HepG2 (cell line): ENCODE measurements around the gene SOX12. TPM values are rescaled to one million over a fixed set of nuclear protein-coding genes. Genes with fewer than 3 reads are reported as not detected.

Experiments
- HMG20A ChIP-seq: IDR thresholded peaks from 2 replicates; pipeline ENCODE4 v1.6.1; 2016; ENCODE audit warnings: borderline replicate concordance
- KDM5B ChIP-seq: sonication (generic); formaldehyde crosslinking; IDR thresholded peaks from 2 replicates; pipeline ENCODE4 v1.4.0; 2020; ENCODE audit warnings: missing genetic modification reagents, mild to moderate bottlenecking, borderline replicate concordance
- MEF2D ChIP-seq: sonication (generic); formaldehyde crosslinking; IDR thresholded peaks from 2 replicates; pipeline ENCODE4 v1.5.1; 2020; ENCODE audit warnings: mild to moderate bottlenecking, missing genetic modification reagents
- MTF1 ChIP-seq: sonication (generic); formaldehyde crosslinking; IDR thresholded peaks from 2 replicates; pipeline ENCODE4 v1.5.0; 2020; ENCODE audit warnings: missing genetic modification reagents
- MZF1 ChIP-seq: sonication (generic); formaldehyde crosslinking; IDR thresholded peaks from 2 replicates; pipeline ENCODE4 v1.8.1; 2023; ENCODE audit warnings: mild to moderate bottlenecking, missing genetic modification reagents, borderline replicate concordance
- RFX1 ChIP-seq: fragments of 450-650 bp; IDR thresholded peaks from 2 replicates; pipeline ENCODE4 v1.6.1; 2017
- SMAD3 ChIP-seq: sonication (generic); formaldehyde crosslinking; IDR thresholded peaks from 2 replicates; pipeline ENCODE4 v1.4.0; 2020; ENCODE audit warnings: missing genetic modification reagents
- THAP11 ChIP-seq: IDR thresholded peaks from 2 replicates; pipeline ENCODE4 v1.6.1; 2016; ENCODE audit warnings: missing biosample characterization, missing genetic modification reagents
- TRIM24 ChIP-seq: sonication (generic); formaldehyde crosslinking; IDR thresholded peaks from 2 replicates; pipeline ENCODE4 v1.8.0; 2022; ENCODE audit warnings: mild to moderate bottlenecking, missing genetic modification reagents
- ZBTB7A ChIP-seq: sonication (generic); formaldehyde crosslinking; IDR thresholded peaks from 2 replicates; pipeline ENCODE4 v1.8.0; 2022; ENCODE audit warnings: mild to moderate bottlenecking, missing genetic modification reagents
- ZNF17 ChIP-seq: sonication (generic); formaldehyde crosslinking; IDR thresholded peaks from 2 replicates; pipeline ENCODE4 v1.5.0; 2020; ENCODE audit warnings: mild to moderate bottlenecking, missing genetic modification reagents
- ZNF225 ChIP-seq: sonication (generic); formaldehyde crosslinking; IDR thresholded peaks from 2 replicates; pipeline ENCODE4 v1.4.0; 2020; ENCODE audit warnings: mild to moderate bottlenecking, missing genetic modification reagents
- ZNF263 ChIP-seq: sonication (generic); formaldehyde crosslinking; IDR thresholded peaks from 2 replicates; pipeline ENCODE4 v1.4.0; 2020; ENCODE audit warnings: missing genetic modification reagents
- ZNF264 ChIP-seq: sonication (generic); formaldehyde crosslinking; IDR thresholded peaks from 2 replicates; pipeline ENCODE4 v1.4.0; 2020; ENCODE audit warnings: missing genetic modification reagents
- ZNF510 ChIP-seq: sonication (generic); formaldehyde crosslinking; IDR thresholded peaks from 2 replicates; pipeline ENCODE4 v1.4.0; 2020; ENCODE audit warnings: low read depth, mild to moderate bottlenecking, missing genetic modification reagents
- ZNF761 ChIP-seq: sonication (generic); formaldehyde crosslinking; conservative IDR thresholded peaks from 2 replicates; pipeline ENCODE4 v1.4.0; 2020; ENCODE audit warnings: mild to moderate bottlenecking, missing genetic modification reagents
- ZSCAN25 ChIP-seq: sonication (generic); formaldehyde crosslinking; IDR thresholded peaks from 2 replicates; pipeline ENCODE4 v1.8.0; 2022; ENCODE audit warnings: mild to moderate bottlenecking, missing genetic modification reagents
- polyA plus RNA-seq, 8 experiments: library from polyadenylated mRNA; depleted of rRNA in 3 of 8; stranded (reverse) in 7 of 8; unstranded in 1 of 8; fragments of >200 nt; fragmentation: Illumina TruSeq in 4 of 8; extraction: Trizol in 4 of 8; gene quantifications; 2 replicates each; pipeline versions ENCODE4 v1.2.1 to v1.2.3, GENCODE V29; 2011 to 2016; ENCODE audit warnings: low read depth in 4 of 8, missing spikeins in 1 of 8, mixed read lengths in 1 of 8; ENCODE audit not compliant: insufficient read depth in 1 of 8
- total RNA-seq, 5 experiments: library from RNA; depleted of rRNA; stranded (reverse); fragments of >200 nt; fragmentation: Illumina TruSeq; extraction: Trizol; gene quantifications; 2 replicates each; pipeline ENCODE4 v1.2.3, GENCODE V29; 2016; ENCODE audit warnings: low read depth in 1 of 5
- TF ChIP-seq, protein P1 (sequence below): sonication (generic); formaldehyde crosslinking; IDR thresholded peaks from 2 replicates; pipeline ENCODE4 v1.8.0; 2022; ENCODE audit warnings: mild to moderate bottlenecking, missing genetic modification reagents, borderline replicate concordance
- TF ChIP-seq, protein P2 (sequence below): sonication (generic); formaldehyde crosslinking; IDR thresholded peaks from 2 replicates; pipeline ENCODE4 v1.8.1; 2023; ENCODE audit warnings: mild to moderate bottlenecking, moderate library complexity, missing genetic modification reagents
- TF ChIP-seq, protein P3 (sequence below): IDR thresholded peaks from 2 replicates; pipeline ENCODE4 v1.6.1; 2016; ENCODE audit warnings: low read depth, borderline replicate concordance
- TF ChIP-seq, protein P4 (sequence below): sonication (generic); formaldehyde crosslinking; conservative IDR thresholded peaks from 2 replicates; pipeline ENCODE4 v1.8.0; 2022; ENCODE audit warnings: low read depth, missing genetic modification reagents
- TF ChIP-seq, protein P5 (sequence below): sonication (generic); formaldehyde crosslinking; IDR thresholded peaks from 2 replicates; pipeline ENCODE4 v1.8.0; 2022; ENCODE audit warnings: mild to moderate bottlenecking, missing genetic modification reagents; ENCODE audit not compliant: insufficient replicate concordance

SOX12 gene
- total and polyA plus RNA-seq, 2 of the 13 experiments (the other 11 are each of a cell fraction or from before 2014, with no cell fraction given), result 10.0 to 18.7 TPM

DNA sequence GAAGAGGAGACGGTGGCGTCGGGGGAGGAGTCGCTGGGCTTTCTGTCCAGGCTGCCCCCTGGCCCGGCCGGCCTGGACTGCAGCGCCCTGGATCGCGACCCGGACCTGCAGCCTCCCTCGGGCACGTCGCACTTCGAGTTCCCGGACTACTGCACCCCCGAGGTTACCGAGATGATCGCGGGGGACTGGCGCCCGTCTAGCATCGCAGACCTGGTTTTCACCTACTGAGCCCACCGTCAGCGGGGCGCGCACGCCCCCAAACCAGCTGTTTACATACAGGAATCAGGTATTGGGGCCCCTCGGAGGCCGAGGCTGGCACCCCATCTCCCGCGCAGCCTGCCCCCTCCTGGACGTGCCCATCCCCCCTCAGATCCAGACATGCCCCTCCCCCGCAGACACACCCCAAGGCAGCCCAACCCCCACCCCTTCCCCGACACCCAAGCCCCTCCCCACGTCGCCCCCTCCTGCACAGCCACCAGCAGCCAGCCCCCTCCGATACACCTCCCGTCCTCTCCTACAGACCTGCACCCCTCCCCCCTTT, 1.4 kb downstream of the SOX12 start (continued):
- TF ChIP-seq, protein P1, sequence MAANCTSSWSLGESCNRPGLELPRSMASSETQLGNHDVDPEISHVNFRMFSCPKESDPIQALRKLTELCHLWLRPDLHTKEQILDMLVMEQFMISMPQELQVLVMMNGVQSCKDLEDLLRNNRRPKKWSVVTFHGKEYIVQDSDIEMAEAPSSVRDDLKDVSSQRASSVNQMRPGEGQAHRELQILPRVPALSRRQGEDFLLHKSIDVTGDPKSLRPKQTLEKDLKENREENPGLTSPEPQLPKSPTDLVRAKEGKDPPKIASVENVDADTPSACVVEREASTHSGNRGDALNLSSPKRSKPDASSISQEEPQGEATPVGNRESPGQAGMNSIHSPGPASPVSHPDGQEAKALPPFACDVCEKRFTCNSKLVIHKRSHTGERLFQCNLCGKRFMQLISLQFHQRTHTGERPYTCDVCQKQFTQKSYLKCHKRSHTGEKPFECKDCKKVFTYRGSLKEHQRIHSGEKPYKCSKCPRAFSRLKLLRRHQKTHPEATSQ (CRISPR knock-in tag), result no peak
- TF ChIP-seq MTF1 (CRISPR knock-in tag), result peak; percentile 82
- no peak for TF ChIP-seq ZNF263
- TF ChIP-seq RFX1, result no peak
- peak; percentile 39; the same call in 1 of the 2 replicates for TF ChIP-seq ZNF225 (CRISPR knock-in tag)
- no peak for TF ChIP-seq TRIM24
- no peak; the same call in 1 of the 2 replicates for TF ChIP-seq THAP11 (CRISPR knock-in tag)
- TF ChIP-seq ZNF510 (CRISPR knock-in tag), result no peak
- no peak for TF ChIP-seq ZNF17 (CRISPR knock-in tag)
- TF ChIP-seq SMAD3, result no peak
- TF ChIP-seq MZF1 (CRISPR knock-in tag), result 0 out of 2 replicates have a peak, but pooled peaks have one; percentile 24
- TF ChIP-seq, protein P2, sequence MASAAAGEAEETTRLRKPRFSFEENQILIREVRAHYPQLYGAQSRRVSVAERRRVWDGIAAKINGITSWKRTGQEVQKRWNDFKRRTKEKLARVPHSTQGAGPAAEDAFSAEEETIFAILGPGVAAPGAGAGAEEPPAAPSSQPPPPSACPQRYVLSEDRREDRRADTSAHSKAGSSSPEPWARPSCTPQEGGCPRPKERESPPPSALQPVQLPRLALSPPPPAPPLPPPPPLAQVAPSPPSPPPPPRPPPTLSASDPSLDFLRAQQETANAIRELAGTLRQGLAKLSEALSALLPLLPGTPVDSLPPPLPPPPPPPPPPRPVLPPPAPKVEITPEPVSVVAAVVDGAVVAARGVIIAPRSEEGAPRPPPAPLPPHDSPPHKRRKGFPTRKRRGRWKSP (CRISPR knock-in tag), result peak; percentile 67
- no peak for TF ChIP-seq ZNF761 (CRISPR knock-in tag)
- no peak for TF ChIP-seq ZNF264 (CRISPR knock-in tag)
- TF ChIP-seq, protein P3, sequence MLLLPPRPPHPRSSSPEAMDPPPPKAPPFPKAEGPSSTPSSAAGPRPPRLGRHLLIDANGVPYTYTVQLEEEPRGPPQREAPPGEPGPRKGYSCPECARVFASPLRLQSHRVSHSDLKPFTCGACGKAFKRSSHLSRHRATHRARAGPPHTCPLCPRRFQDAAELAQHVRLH (CRISPR knock-in tag), result 0 out of 2 replicates have a peak, but pooled peaks have one; percentile 19
- TF ChIP-seq MEF2D (CRISPR knock-in tag), result no peak; the same call in 1 of the 2 replicates
- no peak for TF ChIP-seq ZBTB7A (CRISPR knock-in tag)
- TF ChIP-seq KDM5B (CRISPR knock-in tag), result no peak; the same call in 1 of the 2 replicates
- no peak for TF ChIP-seq ZSCAN25 (CRISPR knock-in tag)
- TF ChIP-seq HMG20A (CRISPR knock-in tag), result 0 out of 2 replicates have a peak, but pooled peaks have one; percentile 19
- TF ChIP-seq, protein P4, sequence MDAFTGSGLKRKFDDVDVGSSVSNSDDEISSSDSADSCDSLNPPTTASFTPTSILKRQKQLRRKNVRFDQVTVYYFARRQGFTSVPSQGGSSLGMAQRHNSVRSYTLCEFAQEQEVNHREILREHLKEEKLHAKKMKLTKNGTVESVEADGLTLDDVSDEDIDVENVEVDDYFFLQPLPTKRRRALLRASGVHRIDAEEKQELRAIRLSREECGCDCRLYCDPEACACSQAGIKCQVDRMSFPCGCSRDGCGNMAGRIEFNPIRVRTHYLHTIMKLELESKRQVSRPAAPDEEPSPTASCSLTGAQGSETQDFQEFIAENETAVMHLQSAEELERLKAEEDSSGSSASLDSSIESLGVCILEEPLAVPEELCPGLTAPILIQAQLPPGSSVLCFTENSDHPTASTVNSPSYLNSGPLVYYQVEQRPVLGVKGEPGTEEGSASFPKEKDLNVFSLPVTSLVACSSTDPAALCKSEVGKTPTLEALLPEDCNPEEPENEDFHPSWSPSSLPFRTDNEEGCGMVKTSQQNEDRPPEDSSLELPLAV (CRISPR knock-in tag), result no peak
- TF ChIP-seq, protein P5, sequence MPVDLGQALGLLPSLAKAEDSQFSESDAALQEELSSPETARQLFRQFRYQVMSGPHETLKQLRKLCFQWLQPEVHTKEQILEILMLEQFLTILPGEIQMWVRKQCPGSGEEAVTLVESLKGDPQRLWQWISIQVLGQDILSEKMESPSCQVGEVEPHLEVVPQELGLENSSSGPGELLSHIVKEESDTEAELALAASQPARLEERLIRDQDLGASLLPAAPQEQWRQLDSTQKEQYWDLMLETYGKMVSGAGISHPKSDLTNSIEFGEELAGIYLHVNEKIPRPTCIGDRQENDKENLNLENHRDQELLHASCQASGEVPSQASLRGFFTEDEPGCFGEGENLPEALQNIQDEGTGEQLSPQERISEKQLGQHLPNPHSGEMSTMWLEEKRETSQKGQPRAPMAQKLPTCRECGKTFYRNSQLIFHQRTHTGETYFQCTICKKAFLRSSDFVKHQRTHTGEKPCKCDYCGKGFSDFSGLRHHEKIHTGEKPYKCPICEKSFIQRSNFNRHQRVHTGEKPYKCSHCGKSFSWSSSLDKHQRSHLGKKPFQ (CRISPR knock-in tag), result no peak
